Activated CD8-positive, alpha-beta T cell treated with anti-CD3 and anti-CD28 coated beads for 36 hours (primary cell): ENCODE data around the gene MED22. TPM values are rescaled to one million over a fixed set of nuclear protein-coding genes. Genes with fewer than 3 reads are reported as not detected.

Experiments used
- ATAC-seq: fragments of 200-7000 bp; cut with Tn5 transposase; one replicate; pipeline ENCODE4 v1.10.0; 2021; ENCODE audit warnings: mild to moderate bottlenecking, moderate library complexity
- CTCF ChIA-PET: fragments of 350-600 bp; sonication (Branson Sonifier 250); formaldehyde crosslinking; loops from one replicate; lab custom pipeline; 2021; ENCODE audit warnings: antibody characterized with exemption; lab: Charles Lee
- POLR2A ChIA-PET: fragments of 350-600 bp; sonication (Branson Sonifier 250); formaldehyde crosslinking; loops from one replicate; lab custom pipeline; 2021; ENCODE audit warnings: antibody characterized with exemption; lab: Charles Lee
- DNase-seq: peaks from one replicate; pipeline ENCODE4 v3.0.0-alpha.2; 2020
- H3K27ac Mint-ChIP-seq: one replicate; pipeline ENCODE4 v1.8.0; 2021; ENCODE audit warnings: mild to moderate bottlenecking, mixed read lengths
- H3K27me3 Mint-ChIP-seq: one replicate; pipeline ENCODE4 v1.8.0; 2021; ENCODE audit warnings: mixed read lengths
- H3K36me3 Mint-ChIP-seq: one replicate; pipeline ENCODE4 v1.8.0; 2021; ENCODE audit warnings: low read depth, mixed read lengths
- H3K4me1 Mint-ChIP-seq: one replicate; pipeline ENCODE4 v1.8.0; 2021; ENCODE audit warnings: low read depth, mixed read lengths
- H3K4me3 Mint-ChIP-seq: one replicate; pipeline ENCODE4 v1.8.0; 2021; ENCODE audit warnings: mild to moderate bottlenecking, moderate library complexity, mixed read lengths
- H3K9me3 Mint-ChIP-seq: one replicate; pipeline ENCODE4 v1.8.0; 2021; ENCODE audit warnings: mixed read lengths
- CTCF ChIP-seq: fragments of 200-600 bp; IDR thresholded peaks from one replicate; pipeline ENCODE4 v1.8.0; 2022; ENCODE audit warnings: antibody characterized with exemption, mild to moderate bottlenecking
- intact Hi-C: fragments of 100-400 bp; cut with micrococcal nuclease; formaldehyde crosslinking; loops from one replicate; pipeline ENCODE4 v1.10.0; 2022
- total RNA-seq, 2 experiments: library from RNA; stranded (reverse); gene quantifications; one replicate each; pipeline ENCODE4 v1.2.3, GENCODE V29; 2021

The MED22 gene
- 10 to 100 TPM; 23.4 to 29.0 TPM for total RNA-seq

GRCh38 chr9:133347985-133348717 is at the start of gene MED22, which contains the start of gene RPL7A:
MED22 (minus strand) TSS chr9:133348131; CDS start chr9:133346662, 1,469 bp downstream.
RPL7A (plus strand) TSS chr9:133348218; CDS start chr9:133348244, 26 bp downstream.
- peak; percentile 78 for ATAC-seq
- no peak for TF ChIP-seq CTCF
- H3K4me3 Mint-ChIP-seq, result peak within 1 kb of the TSS; percentile 98
- intact Hi-C loops, result no loop called here
- H3K4me1 Mint-ChIP-seq, result peaks cover 41% of the 10 kb centered on the region
- H3K36me3 Mint-ChIP-seq, result peaks cover 70% of the 10 kb centered on the region
- peak; percentile 98 for DNase-seq
- ChIA-PET CTCF (interaction anchor here (1.0 to 2.5 kb wide), 6 partner anchors 8 to 26 kb away, joined by 3 to 11 read pairs (median 4); partner anchors contain the start of genes SURF1 and SURF2), POLR2A (interaction anchor here (0.6 to 28.8 kb wide), 13 partner anchors 1 to 135 kb away, joined by 3 to 872 read pairs (median 4); partner anchors contain the start of genes MED22, RPL7A, STKLD1 and SURF1)
- peak within 1 kb of the TSS; percentile 99 for H3K27ac Mint-ChIP-seq
- no peaks in the 10 kb centered on the region for H3K9me3 Mint-ChIP-seq
- H3K27me3 Mint-ChIP-seq, result no peaks in the 10 kb centered on the region

- Mint-ChIP-seq H3K36me3 (peaks cover 1% of the 10 kb centered on the region), H3K4me3 (no peak overlapping the region), H3K27me3 (no peaks in the 10 kb centered on the region), H3K9me3 (no peaks in the 10 kb centered on the region), H3K27ac (no peak overlapping the region), H3K4me1 (peaks cover 2% of the 10 kb centered on the region)
- intact Hi-C loops, result no loop called here
- POLR2A ChIA-PET, result interaction anchor here (0.7 to 1.6 kb wide), 2 partner anchors 11 to 147 kb away, joined by 3 read pairs; no protein-coding TSS in a partner anchor
- DNase-seq (no peak), ATAC-seq (no peak)
- no peak for TF ChIP-seq CTCF
- CTCF ChIA-PET, result no interaction called here
These were observed 49.4 kb upstream of the MED22 start for GRCh38 chr9:133397370-133397769.

- Mint-ChIP-seq H3K27me3 (no peaks in the 10 kb centered on the region), H3K36me3 (peaks cover 1% of the 10 kb centered on the region), H3K9me3 (no peaks in the 10 kb centered on the region), H3K4me1 (peaks cover 2% of the 10 kb centered on the region), H3K27ac (no peak overlapping the region), H3K4me3 (no peak overlapping the region)
- TF ChIP-seq CTCF, result peak; percentile 35
- peak; percentile 25 for DNase-seq
- no peak for ATAC-seq
- intact Hi-C loops, result no loop called here
- CTCF ChIA-PET, result interaction anchor here (0.7 kb wide), 1 partner anchor 20 kb away, joined by 3 read pairs; the partner anchor contains the start of gene STKLD1
- POLR2A ChIA-PET, result interaction anchor here (0.7 to 1.6 kb wide), 2 partner anchors 10 to 147 kb away, joined by 3 read pairs; no protein-coding TSS in a partner anchor
These were observed 49.0 kb upstream of the MED22 start for GRCh38 chr9:133396952-133397351.

GRCh38 chr9:133394687-133395271 is 46.8 kb upstream of the MED22 start:
- no peak for DNase-seq
- H3K27ac Mint-ChIP-seq, result no peak overlapping the region
- peaks cover 2% of the 10 kb centered on the region for H3K4me1 Mint-ChIP-seq
- no peaks in the 10 kb centered on the region for H3K36me3 Mint-ChIP-seq
- ChIA-PET CTCF (interaction anchor here (1.2 to 1.9 kb wide), 4 partner anchors 11 to 92 kb away, joined by 3 to 7 read pairs (median 4); partner anchors contain the start of genes SURF1 and SURF2), POLR2A (interaction anchor here (1.3 to 2.3 kb wide), 3 partner anchors 8 to 23 kb away, joined by 3 to 7 read pairs (median 4); partner anchors contain the start of gene REXO4)
- no peaks in the 10 kb centered on the region for H3K9me3 Mint-ChIP-seq
- no peak for ATAC-seq
- no peak for TF ChIP-seq CTCF
- peaks cover 1% of the 10 kb centered on the region for H3K27me3 Mint-ChIP-seq
- no peak overlapping the region for H3K4me3 Mint-ChIP-seq
- intact Hi-C loops, result no loop called here
